Kidney (tissue), 14 donors: ENCODE data around the gene ENTREP1. TPM values are rescaled to one million over a fixed set of nuclear protein-coding genes. Genes with fewer than 3 reads are reported as not detected.

ENCODE experiments used
- DNase-seq, 5 donors: peaks; one replicate each; pipeline ENCODE4 v3.0.0-alpha.2; 2013 to 2020
- FAIRE-seq: peaks from 2 replicates; lab custom pipeline; 2012; peaks lifted over from hg19 to GRCh38; lab: Jason Lieb, UNC
- H3K27ac ChIP-seq, 2 donors: one replicate each; pipeline ENCODE4 v1.7.0; 2013; ENCODE audit warnings: low read depth in 2 of 2, low read length in 2 of 2, inconsistent platforms in 1 of 2
- H3K27me3 ChIP-seq: one replicate; pipeline ENCODE4 v1.7.1; 2013; ENCODE audit warnings: low read length, inconsistent platforms; ENCODE audit not compliant: control insufficient read depth, insufficient read depth
- H3K36me3 ChIP-seq, 3 donors: one replicate each; pipeline versions ENCODE4 v1.7.0 to v1.7.1; 2013; ENCODE audit warnings: low read length in 3 of 3, control low read depth in 1 of 3, inconsistent platforms in 1 of 3; ENCODE audit not compliant: insufficient read depth in 3 of 3, control insufficient read depth in 2 of 3
- H3K4me1 ChIP-seq, 3 donors: one replicate each; pipeline versions ENCODE4 v1.7.0 to v1.7.1; 2013; ENCODE audit warnings: low read length in 3 of 3, inconsistent platforms in 1 of 3, low read depth in 1 of 3; ENCODE audit not compliant: control insufficient read depth in 2 of 3, insufficient read depth in 2 of 3
- H3K4me3 ChIP-seq, 3 donors: one replicate each; pipeline versions ENCODE4 v1.7.0 to v1.8.1; 2013; ENCODE audit warnings: low read length in 3 of 3, control low read depth in 1 of 3, inconsistent platforms in 1 of 3
- H3K9ac ChIP-seq, 3 donors: one replicate each; pipeline versions ENCODE4 v1.7.0 to v1.7.1; 2013; ENCODE audit warnings: low read length in 3 of 3, control low read depth in 1 of 3, inconsistent platforms in 1 of 3
- H3K9me3 ChIP-seq, 3 donors: one replicate each; pipeline versions ENCODE4 v1.7.0 to v1.7.1; 2013; ENCODE audit warnings: low read length in 3 of 3, control low read depth in 1 of 3, inconsistent platforms in 1 of 3; ENCODE audit not compliant: control insufficient read depth in 2 of 3, insufficient read depth in 1 of 3
- CTCF ChIP-seq: IDR thresholded peaks from 3 replicates; pipeline ENCODE4 v1.5.1; 2012; ENCODE audit warnings: mild to moderate bottlenecking, moderate library complexity, borderline replicate concordance; ENCODE audit not compliant: insufficient read depth; ENCODE audit errors: extremely low read depth
- intact Hi-C: fragments of 100-400 bp; cut with DNase I; formaldehyde crosslinking; loops from one replicate; pipeline ENCODE4 v1.11.1; 2022
- polyA plus RNA-seq: library from polyadenylated mRNA; stranded (reverse); fragments of 350-450 nt; fragmentation: Illumina TruSeq; extraction: RNeasy Lipid Tissue Mini Kit (QIAGEN cat#74804); gene quantifications from one replicate; pipeline ENCODE4 v1.2.3, GENCODE V29; 2014; ENCODE audit warnings: low read depth, low replicate concordance; ENCODE audit not compliant: insufficient read depth
- total RNA-seq: library from RNA; stranded (reverse); fragmentation: NEBNext Ultra II Directional; extraction: Animal tissue kit (Norgen Biotek cat#: 25700); gene quantifications from one replicate; pipeline ENCODE4 v1.2.1, GENCODE V29; 2021
- donor health status: control.
- donor health status: control.
- donor health status: control.
- donor health status: control.
- donor health status: control.
- donor health status: DM: yes; HTN: yes; CAD: no.
- donor health status: Normal renal cell carcinoma (clear cell type).

ENTREP1 gene
- total and polyA plus RNA-seq, 2 donors from 2014 or later = 7.5 to 8.6 TPM

DNA sequence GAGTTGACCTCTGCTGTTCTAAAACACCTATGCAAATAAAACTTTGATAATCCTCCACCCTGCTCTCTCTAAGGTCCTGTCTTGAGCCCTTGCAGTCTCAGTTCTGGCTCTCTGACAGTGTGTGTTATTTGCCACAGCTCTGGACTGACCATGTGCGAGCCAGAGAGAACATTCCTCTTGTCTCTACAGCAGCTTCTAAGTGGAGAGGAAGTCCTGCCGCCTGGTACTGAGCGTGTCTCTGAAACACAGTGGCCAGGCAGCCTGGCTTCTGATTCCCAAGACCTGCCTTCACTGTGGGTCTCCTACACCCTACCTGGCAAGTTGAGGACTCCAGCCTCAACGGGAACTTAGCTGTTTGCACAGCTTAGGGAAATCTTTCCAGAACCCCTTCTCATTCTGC, 61.6 kb downstream of the ENTREP1 start:
- intact Hi-C loops = no loop called here
- Histone ChIP-seq H3K4me1 (peaks cover 0 to 2% (median 0%) of the 10 kb centered on the region in 3 donors), H3K4me3 (no peak overlapping the region), H3K27ac (no peak overlapping the region), H3K9me3 (no peaks in the 10 kb centered on the region), H3K27me3 (no peaks in the 10 kb centered on the region), H3K36me3 (no peaks in the 10 kb centered on the region), H3K9ac (no peak overlapping the region)
- DNase-seq (no peak), FAIRE-seq (no peak)
- no peak for TF ChIP-seq CTCF

DNA sequence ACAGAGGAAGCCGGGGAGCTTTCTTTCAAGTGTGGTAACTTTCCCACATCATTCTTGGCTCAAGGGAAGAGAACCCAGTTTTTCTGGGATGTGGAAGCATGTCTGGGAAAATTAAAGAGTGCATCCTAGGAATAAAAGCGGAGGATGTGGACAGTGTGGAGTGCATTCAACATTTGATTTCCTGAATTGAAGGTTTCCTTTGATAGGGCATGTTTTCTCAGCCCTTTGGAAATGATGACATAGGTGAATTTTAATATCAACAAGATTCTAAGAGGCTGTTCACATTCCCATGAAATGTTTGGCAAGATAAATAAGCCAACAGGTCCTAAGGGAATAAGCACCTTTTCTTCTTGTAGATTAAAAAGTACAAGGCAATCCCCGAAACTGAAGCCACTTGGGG, 63.6 kb downstream of the ENTREP1 start:
- Histone ChIP-seq H3K4me1 (peaks cover 0 to 10% (median 7%) of the 10 kb centered on the region in 3 donors), H3K9me3 (no peaks in the 10 kb centered on the region), H3K4me3 (no peak overlapping the region), H3K27ac (no peak overlapping the region), H3K27me3 (no peaks in the 10 kb centered on the region), H3K36me3 (no peaks in the 10 kb centered on the region), H3K9ac (no peak overlapping the region)
- DNase-seq = no peak
- no peak for FAIRE-seq
- no peak for TF ChIP-seq CTCF
- intact Hi-C loops = no loop called here

DNA sequence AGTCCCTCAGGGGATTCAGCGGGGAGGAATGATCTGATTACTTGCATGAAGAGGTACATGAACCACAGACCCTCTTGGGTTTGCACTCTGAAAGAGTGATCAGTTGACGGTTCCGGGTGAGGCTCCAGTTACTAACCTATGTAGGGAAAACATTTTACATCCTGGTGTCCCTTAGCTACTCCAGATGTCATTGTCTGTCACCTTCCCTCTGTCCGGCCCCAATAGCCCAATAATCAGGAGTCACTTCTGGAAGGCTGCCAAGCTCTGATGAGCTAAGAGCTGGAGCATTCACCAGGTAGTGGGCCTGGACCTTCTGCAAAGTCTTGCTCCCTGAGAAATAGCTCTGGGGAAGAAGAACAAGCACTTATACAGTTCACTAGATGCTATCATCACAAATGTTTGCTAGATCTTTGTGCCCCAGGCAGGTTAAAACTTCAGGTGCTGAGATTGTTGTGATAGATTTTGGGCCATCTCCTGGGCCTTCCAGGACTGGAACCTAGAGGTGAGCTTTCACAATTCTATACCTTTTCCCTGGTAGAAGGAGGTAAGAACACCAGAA, 64.5 kb downstream of the ENTREP1 start:
- no peaks in the 10 kb centered on the region for H3K9me3 ChIP-seq
- TF ChIP-seq CTCF = no peak
- intact Hi-C loops = no loop called here
- DNase-seq (no peak), FAIRE-seq (no peak)
- H3K4me3 ChIP-seq = no peak overlapping the region
- no peak overlapping the region for H3K27ac ChIP-seq
- H3K27me3 ChIP-seq = no peaks in the 10 kb centered on the region
- H3K4me1 ChIP-seq = peaks cover 0 to 10% (median 7%) of the 10 kb centered on the region in 3 donors
- no peak overlapping the region for H3K9ac ChIP-seq
- no peaks in the 10 kb centered on the region for H3K36me3 ChIP-seq

GRCh38 chr9:69391487-69391886, 66.5 kb downstream of the ENTREP1 start:
- Histone ChIP-seq H3K4me1 (peaks cover 0 to 10% (median 7%) of the 10 kb centered on the region in 3 donors), H3K27ac (no peak overlapping the region), H3K9me3 (no peaks in the 10 kb centered on the region), H3K4me3 (no peak overlapping the region), H3K27me3 (no peaks in the 10 kb centered on the region), H3K36me3 (no peaks in the 10 kb centered on the region), H3K9ac (no peak overlapping the region)
- no peak for FAIRE-seq
- DNase-seq = no peak
- TF ChIP-seq CTCF = no peak
- intact Hi-C loops = no loop called here
